ENCODE measurements around the gene PDE4D.

GRCh38 chr5:59765446-59765845 is 128.1 kb downstream of the PDE4D start:
- TF ChIP-seq CTCF (IDR thresholded peaks at IDR 0.05) (no peak), SMAD3 (CRISPR knock-in tag; IDR thresholded peaks at IDR 0.05; ENCODE audit: borderline replicate concordance) (no peak)
